ENCODE results near the gene ESPN.
A peak's percentile ranks its signal among the peaks of the same experiment; 100 is the strongest.
"Not testable (repeated sequence)": the region's sequence is repeated elsewhere in the genome, so short reads cannot be mapped to it uniquely, and the experiment has no call there.

ESPN gene

GRCh38 chr1:6448749-6449631, 24.4 kb downstream of the ESPN start:
- peaks cover 70% of the 10 kb centered on the region for H3K27me3 Mint-ChIP-seq
- no peak overlapping the region for H3K27ac Mint-ChIP-seq (ENCODE audit: low read depth)

DNA sequence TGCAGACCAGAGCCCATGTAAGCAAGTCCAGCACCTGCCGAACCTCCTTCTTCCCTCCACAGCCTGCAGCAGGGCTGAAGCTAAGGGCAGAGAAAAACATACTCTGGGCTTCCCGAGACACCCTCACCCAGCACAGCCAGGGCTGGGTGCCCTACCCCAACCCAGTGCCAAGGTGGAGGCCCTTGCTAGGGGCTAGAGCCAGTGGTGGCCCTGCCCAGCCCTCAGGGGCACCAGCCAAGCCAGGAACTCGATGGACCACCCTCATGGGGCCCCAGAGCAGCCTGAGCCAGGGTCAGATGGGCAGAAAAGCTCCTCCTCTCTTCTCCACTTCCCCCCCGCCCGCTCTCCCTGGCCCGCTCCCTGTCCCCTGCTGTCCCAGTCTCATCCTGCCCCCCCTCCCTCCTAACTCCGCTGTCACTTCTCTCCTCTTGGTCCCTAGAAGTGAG, 25.5 kb downstream of the ESPN start:
- Mint-ChIP-seq H3K4me3 (peak overlapping the region; percentile 47), H3K9me3 (no peaks in the 10 kb centered on the region), H3K36me3 (ENCODE audit: insufficient read depth) (peaks cover 3% of the 10 kb centered on the region), H3K27ac (ENCODE audit: low read depth) (no peak overlapping the region), H3K27me3 (peaks cover 63% of the 10 kb centered on the region), H3K4me1 (peaks cover 14% of the 10 kb centered on the region)
- no peak for DNase-seq (ENCODE audit: low spot score in 2 of 2)
- ATAC-seq (replicated peaks; ENCODE audit: extremely low read depth, poor library complexity, severe bottlenecking) = no peak

More at GRCh38 chr1:6448749-6449631, 24.4 kb downstream of the ESPN start:
- no peaks in the 10 kb centered on the region for H3K9me3 Mint-ChIP-seq
- H3K4me3 Mint-ChIP-seq = peak overlapping the region; percentile 47
- DNase-seq (ENCODE audit: low spot score in 2 of 2) (no peak), ATAC-seq (replicated peaks; ENCODE audit: extremely low read depth, poor library complexity, severe bottlenecking) (no peak)
- H3K36me3 Mint-ChIP-seq (ENCODE audit: insufficient read depth) = peaks cover 3% of the 10 kb centered on the region
- H3K4me1 Mint-ChIP-seq = peaks cover 14% of the 10 kb centered on the region

DNA sequence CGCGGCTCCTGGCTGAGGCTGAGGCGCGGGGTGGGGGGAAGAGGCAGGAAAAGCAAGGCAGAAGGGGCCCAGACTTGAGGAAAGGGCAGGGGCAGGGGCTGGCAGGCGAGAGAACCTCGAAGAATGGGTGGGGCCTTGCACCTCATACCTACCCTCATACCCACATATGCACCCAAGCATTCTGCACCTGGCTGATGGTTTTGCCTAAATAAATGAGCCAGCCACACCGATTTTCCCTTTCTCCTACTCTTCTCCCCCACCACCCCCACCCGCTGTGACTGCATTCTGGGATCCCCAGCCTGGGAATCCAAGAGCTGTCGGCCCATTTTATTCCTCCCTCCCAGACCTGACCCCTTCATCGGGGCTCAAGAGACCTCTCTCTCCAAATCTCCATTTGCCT, 25.9 kb downstream of the ESPN start:
- peaks cover 58% of the 10 kb centered on the region for H3K27me3 Mint-ChIP-seq
- peaks cover 14% of the 10 kb centered on the region for H3K4me1 Mint-ChIP-seq
- ATAC-seq (replicated peaks; ENCODE audit: extremely low read depth, poor library complexity, severe bottlenecking); H3K4me3 Mint-ChIP-seq; H3K36me3 Mint-ChIP-seq (ENCODE audit: insufficient read depth); H3K9me3 Mint-ChIP-seq; DNase-seq (ENCODE audit: low spot score in 2 of 2); H3K27ac Mint-ChIP-seq (ENCODE audit: low read depth): not testable (repeated sequence)

- H3K9me3 Mint-ChIP-seq = no peaks in the 10 kb centered on the region
- H3K36me3 Mint-ChIP-seq (ENCODE audit: insufficient read depth) = peaks cover 3% of the 10 kb centered on the region
- peaks cover 54% of the 10 kb centered on the region for H3K27me3 Mint-ChIP-seq
- H3K4me1 Mint-ChIP-seq = peaks cover 14% of the 10 kb centered on the region
- ATAC-seq (replicated peaks; ENCODE audit: extremely low read depth, poor library complexity, severe bottlenecking) (no peak), DNase-seq (ENCODE audit: low spot score in 2 of 2) (no peak)
- no peak overlapping the region for H3K4me3 Mint-ChIP-seq
- H3K27ac Mint-ChIP-seq (ENCODE audit: low read depth) = no peak overlapping the region
Measured at GRCh38 chr1:6450943-6451373, 26.4 kb downstream of the ESPN start.

DNA sequence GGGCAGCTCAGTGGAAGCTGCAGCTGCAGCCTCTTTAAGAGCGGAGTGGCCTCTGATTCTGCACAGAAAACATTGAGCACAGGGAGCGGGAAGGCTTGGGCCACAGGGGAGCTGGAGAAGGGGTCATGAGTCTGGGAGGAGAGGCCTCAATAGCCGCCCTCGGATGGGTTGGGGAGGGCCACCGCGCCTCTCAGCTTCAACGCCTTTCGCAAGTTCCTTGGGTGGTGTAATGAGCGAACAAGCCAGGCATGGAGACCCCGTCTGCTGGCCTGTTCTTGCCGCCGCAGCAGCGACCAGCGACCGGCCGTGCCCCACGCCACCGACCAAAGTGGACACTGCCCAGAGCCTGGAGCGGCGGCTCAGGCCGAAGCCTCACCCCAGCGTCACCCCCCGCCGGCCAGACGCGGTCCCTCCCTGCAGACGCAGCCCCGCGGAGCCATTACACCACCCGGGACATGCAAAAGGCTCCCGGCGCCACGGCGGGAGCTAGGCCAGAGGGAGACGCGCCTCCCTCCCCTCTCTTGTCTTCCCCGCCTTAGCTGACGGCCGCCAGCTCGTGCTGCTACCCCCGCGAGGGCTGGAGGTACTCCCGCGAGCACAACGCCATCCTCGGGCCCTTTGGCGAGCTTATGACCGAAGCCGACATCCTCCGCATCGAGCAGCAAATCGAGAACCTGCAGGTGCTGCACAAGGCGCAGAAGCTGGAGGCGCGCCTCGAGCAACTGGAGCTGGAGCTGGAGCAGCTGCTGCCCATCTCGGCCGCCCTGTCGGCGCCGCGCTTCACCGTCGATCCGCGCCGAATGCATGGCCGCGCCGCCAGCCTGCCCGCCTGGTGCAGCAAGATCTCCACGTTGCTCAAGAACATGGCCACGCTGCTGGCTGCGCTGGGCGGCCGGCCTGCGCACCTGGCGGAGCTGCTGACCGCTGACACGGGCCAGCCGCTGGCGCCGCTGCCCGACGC, 29.6 kb downstream of the ESPN start:
- ATAC-seq (replicated peaks; ENCODE audit: extremely low read depth, poor library complexity, severe bottlenecking); DNase-seq (ENCODE audit: low spot score in 2 of 2); H3K4me1 Mint-ChIP-seq; H3K9me3 Mint-ChIP-seq; H3K4me3 Mint-ChIP-seq; H3K27ac Mint-ChIP-seq (ENCODE audit: low read depth); H3K36me3 Mint-ChIP-seq (ENCODE audit: insufficient read depth): not testable (repeated sequence)
- H3K27me3 Mint-ChIP-seq = peaks cover 52% of the 10 kb centered on the region

GRCh38 chr1:6454856-6455751, 30.5 kb downstream of the ESPN start:
- Mint-ChIP-seq H3K9me3 (no peaks in the 10 kb centered on the region), H3K4me3 (no peak overlapping the region)
- no peak for DNase-seq (ENCODE audit: low spot score in 2 of 2)

DNA sequence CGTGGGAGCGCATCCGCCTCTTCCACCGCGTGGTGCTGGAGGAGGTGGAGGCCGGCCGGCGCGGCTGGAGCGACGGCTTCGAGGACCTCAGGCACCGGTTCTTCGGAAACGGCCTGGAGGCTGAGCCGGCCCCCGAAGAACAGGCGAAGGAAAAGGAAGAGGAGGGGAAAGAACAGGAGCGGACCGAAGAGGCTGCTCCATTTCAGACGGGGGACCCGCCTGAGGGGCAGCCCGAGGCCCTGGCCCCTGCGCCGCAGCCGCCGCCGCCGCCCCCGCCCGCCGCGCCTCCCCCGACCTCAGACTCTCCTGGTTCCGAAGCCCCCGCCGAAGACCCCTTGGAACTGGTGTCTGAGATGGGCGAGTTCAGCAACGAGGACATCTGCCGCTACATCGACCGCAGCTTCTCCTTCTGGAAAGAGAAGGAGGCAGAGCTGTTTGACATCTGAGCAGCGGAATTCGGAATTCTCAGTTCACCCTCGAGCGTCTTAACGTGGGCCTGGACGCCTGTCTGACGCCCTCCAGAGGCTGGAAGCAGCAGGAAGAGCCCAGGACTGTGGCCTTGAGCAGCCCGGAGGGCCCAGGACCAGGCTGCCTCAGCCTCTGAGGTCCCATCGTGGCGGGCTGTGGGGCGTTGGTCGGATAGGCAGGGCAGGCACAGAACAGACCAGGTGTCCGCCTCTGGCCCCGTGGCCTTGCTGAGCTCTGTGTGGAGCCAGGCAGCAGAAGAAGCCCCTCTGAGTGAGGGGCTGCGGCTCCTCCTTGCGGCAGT, 31.4 kb downstream of the ESPN start:
- DNase-seq (ENCODE audit: low spot score in 2 of 2); H3K36me3 Mint-ChIP-seq (ENCODE audit: insufficient read depth); H3K9me3 Mint-ChIP-seq; ATAC-seq (replicated peaks; ENCODE audit: extremely low read depth, poor library complexity, severe bottlenecking); H3K4me3 Mint-ChIP-seq; H3K27ac Mint-ChIP-seq (ENCODE audit: low read depth): not testable (repeated sequence)
- Mint-ChIP-seq H3K27me3 (peaks cover 34% of the 10 kb centered on the region), H3K4me1 (peaks cover 18% of the 10 kb centered on the region)

More at GRCh38 chr1:6454856-6455751, 30.5 kb downstream of the ESPN start:
- H3K4me1 Mint-ChIP-seq = peaks cover 9% of the 10 kb centered on the region
- H3K27me3 Mint-ChIP-seq = peaks cover 42% of the 10 kb centered on the region
- H3K36me3 Mint-ChIP-seq (ENCODE audit: insufficient read depth) = peaks cover 3% of the 10 kb centered on the region
- no peak overlapping the region for H3K27ac Mint-ChIP-seq (ENCODE audit: low read depth)
- peak; percentile 32 for ATAC-seq (replicated peaks; ENCODE audit: extremely low read depth, poor library complexity, severe bottlenecking)

DNA sequence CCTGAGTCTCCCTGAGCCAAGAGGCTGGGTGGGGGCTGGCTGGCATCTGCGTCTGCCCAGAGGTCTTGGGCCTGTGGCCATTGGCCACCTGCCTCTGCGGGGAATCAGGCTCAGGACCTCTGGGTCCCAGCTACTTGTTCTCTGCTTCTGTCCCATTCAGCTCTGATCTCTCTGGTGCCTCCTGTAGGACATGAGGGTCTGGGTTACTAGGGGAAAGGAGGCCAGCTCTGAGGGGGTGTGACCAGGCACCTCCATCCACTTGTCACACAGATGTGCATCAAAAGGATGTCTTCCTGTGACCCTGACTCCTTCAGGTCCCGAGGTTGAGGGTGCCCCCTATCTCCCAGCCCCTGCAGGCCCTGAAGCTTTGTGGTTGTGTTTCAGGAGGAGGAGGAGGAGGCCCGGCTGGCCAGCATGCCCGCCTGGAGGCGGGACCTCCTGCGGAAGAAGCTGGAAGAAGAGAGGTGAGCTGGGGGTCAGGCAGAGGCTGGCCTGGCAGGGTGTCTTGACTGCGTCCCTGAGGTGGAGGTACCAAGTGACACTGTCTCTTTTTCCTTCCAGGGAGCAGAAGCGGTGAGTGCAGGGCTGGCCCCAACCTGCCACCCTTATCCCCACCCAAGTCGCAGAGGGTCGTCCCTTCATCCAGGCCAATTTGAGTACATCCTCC, 32.4 kb downstream of the ESPN start:
- no peaks in the 10 kb centered on the region for H3K9me3 Mint-ChIP-seq
- ATAC-seq (replicated peaks; ENCODE audit: extremely low read depth, poor library complexity, severe bottlenecking) (no peak), DNase-seq (ENCODE audit: low spot score in 2 of 2) (no peak)
- peaks cover 29% of the 10 kb centered on the region for H3K27me3 Mint-ChIP-seq
- no peak overlapping the region for H3K4me3 Mint-ChIP-seq
- H3K4me1 Mint-ChIP-seq = peaks cover 19% of the 10 kb centered on the region
- H3K36me3 Mint-ChIP-seq (ENCODE audit: insufficient read depth) = peaks cover 9% of the 10 kb centered on the region
- no peak overlapping the region for H3K27ac Mint-ChIP-seq (ENCODE audit: low read depth)

DNA sequence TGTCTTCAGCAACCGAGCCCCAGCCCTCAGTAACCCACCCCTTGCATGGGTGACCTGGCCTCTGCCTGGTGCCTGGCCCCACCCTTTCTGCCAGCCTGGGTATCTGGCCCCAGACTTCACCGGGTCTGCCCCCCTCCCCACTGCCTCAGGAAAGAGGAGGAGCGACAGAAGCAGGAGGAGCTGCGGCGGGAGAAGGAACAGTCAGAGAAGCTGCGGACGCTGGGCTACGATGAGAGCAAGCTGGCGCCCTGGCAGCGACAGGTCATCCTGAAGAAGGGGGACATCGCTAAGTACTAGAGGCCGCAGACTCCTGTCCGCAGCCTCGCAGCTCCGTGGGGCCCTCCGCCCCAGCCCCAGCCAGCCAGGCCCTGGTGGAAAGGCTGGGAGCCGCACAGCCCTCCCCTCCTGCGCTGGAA, 35.3 kb downstream of the ESPN start:
- DNase-seq (ENCODE audit: low spot score in 2 of 2) = no peak
- peaks cover 28% of the 10 kb centered on the region for H3K4me1 Mint-ChIP-seq
- peak overlapping the region; percentile 93 for H3K27ac Mint-ChIP-seq (ENCODE audit: low read depth)
- H3K9me3 Mint-ChIP-seq = no peaks in the 10 kb centered on the region
- peak; percentile 7 for ATAC-seq (replicated peaks; ENCODE audit: extremely low read depth, poor library complexity, severe bottlenecking)
- H3K36me3 Mint-ChIP-seq (ENCODE audit: insufficient read depth) = peaks cover 16% of the 10 kb centered on the region
- peaks cover 23% of the 10 kb centered on the region for H3K27me3 Mint-ChIP-seq
- peak overlapping the region; percentile 72 for H3K4me3 Mint-ChIP-seq

GRCh38 chr1:6460301-6461050, 35.9 kb downstream of the ESPN start:
- H3K4me3 Mint-ChIP-seq = peak overlapping the region; percentile 72
- peaks cover 16% of the 10 kb centered on the region for H3K36me3 Mint-ChIP-seq (ENCODE audit: insufficient read depth)
- DNase-seq (ENCODE audit: low spot score in 2 of 2) = peak; percentile 69 to 81
- H3K4me1 Mint-ChIP-seq = peaks cover 28% of the 10 kb centered on the region
- H3K27ac Mint-ChIP-seq (ENCODE audit: low read depth) = peak overlapping the region; percentile 93
- peaks cover 24% of the 10 kb centered on the region for H3K27me3 Mint-ChIP-seq
- peak; percentile 87 for ATAC-seq (replicated peaks; ENCODE audit: extremely low read depth, poor library complexity, severe bottlenecking)
- H3K9me3 Mint-ChIP-seq = no peaks in the 10 kb centered on the region

Measured in central memory CD8-positive, alpha-beta T cell (primary cell).